Gastroesophageal sphincter (tissue), 3 donors: ENCODE results near the gene GATA5.

Experiments
- EP300 ChIP-seq: sonication (generic); formaldehyde crosslinking; IDR thresholded peaks from one replicate; pipeline ENCODE4 v1.6.1; 2017; ENCODE audit warnings: antibody characterized with exemption, mild to moderate bottlenecking
- POLR2A ChIP-seq, 2 donors: fragments of 450-650 bp; IDR thresholded peaks; one replicate each; pipeline ENCODE4 v1.6.1; 2017; ENCODE audit warnings: antibody characterized with exemption in 2 of 2, mild to moderate bottlenecking in 2 of 2, moderate library complexity in 1 of 2
- POLR2AphosphoS5 ChIP-seq: sonication (generic); formaldehyde crosslinking; IDR thresholded peaks from one replicate; pipeline ENCODE4 v1.6.1; 2017; ENCODE audit warnings: antibody characterized with exemption
- TF ChIP-seq, protein P1 (sequence below), 4 experiments: fragments of 200-600 bp in 2 of 4; fragments of 450-650 bp in 2 of 4; sonication (generic) in 1 of 4; IDR thresholded peaks; one replicate each; pipeline ENCODE4 v1.5.1; 2017 to 2019; ENCODE audit warnings: antibody characterized with exemption in 4 of 4, mild to moderate bottlenecking in 2 of 4, moderate library complexity in 2 of 4

DNA sequence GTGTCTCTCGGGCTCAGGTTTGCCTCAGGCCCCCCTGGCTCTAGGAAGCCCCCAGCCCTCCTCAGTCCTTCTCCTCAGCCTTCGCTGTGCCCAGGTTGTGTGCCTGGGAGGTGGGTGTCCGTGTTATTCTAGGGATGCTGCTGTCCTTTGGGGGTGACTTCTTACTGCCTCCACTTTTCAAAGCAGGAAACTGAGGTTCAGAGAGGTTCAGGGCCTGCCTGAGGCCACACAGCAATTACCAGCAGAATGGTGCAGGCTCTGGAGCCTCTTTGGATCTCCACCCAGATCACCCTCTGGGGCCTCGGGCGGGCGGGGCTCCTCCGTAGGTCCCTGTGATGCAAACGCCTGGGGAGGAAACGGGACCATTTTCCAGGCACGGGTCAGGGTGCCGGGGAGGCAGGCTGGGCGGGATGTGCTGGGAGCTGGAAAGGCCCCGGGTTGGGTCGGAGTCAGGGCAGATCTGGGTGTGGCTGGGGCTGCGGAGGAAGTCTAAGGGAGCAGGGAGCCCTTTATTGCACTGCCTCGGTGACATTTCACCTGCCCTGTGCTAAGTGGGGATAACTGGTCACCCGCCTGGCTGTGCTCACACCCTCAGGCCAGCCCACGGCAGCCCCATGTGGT, 23.2 kb downstream of the GATA5 start:
- TF ChIP-seq, protein P1, sequence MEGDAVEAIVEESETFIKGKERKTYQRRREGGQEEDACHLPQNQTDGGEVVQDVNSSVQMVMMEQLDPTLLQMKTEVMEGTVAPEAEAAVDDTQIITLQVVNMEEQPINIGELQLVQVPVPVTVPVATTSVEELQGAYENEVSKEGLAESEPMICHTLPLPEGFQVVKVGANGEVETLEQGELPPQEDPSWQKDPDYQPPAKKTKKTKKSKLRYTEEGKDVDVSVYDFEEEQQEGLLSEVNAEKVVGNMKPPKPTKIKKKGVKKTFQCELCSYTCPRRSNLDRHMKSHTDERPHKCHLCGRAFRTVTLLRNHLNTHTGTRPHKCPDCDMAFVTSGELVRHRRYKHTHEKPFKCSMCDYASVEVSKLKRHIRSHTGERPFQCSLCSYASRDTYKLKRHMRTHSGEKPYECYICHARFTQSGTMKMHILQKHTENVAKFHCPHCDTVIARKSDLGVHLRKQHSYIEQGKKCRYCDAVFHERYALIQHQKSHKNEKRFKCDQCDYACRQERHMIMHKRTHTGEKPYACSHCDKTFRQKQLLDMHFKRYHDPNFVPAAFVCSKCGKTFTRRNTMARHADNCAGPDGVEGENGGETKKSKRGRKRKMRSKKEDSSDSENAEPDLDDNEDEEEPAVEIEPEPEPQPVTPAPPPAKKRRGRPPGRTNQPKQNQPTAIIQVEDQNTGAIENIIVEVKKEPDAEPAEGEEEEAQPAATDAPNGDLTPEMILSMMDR (IDR thresholded peaks at IDR 0.05), result no peak
- TF ChIP-seq POLR2A (IDR thresholded peaks at IDR 0.05), result no peak
- TF ChIP-seq POLR2AphosphoS5, result no peak
- TF ChIP-seq EP300, result no peak
